Measurements from ENCODE around the gene GPR78.

Gene GPR78

GRCh38 chr4:8600266-8600665 is 20.1 kb downstream of the GPR78 start:
- no peak for DNase-seq (ENCODE audit: low read depth in 2 of 2)

GRCh38 chr4:8600686-8601085 is 20.5 kb downstream of the GPR78 start:
- no peak for DNase-seq (ENCODE audit: low read depth in 2 of 2)

GRCh38 chr4:8601086-8601485 is 20.9 kb downstream of the GPR78 start:
- DNase-seq (ENCODE audit: low read depth in 2 of 2), result no peak

GRCh38 chr4:8601556-8601955 is 21.4 kb downstream of the GPR78 start:
- no peak for DNase-seq (ENCODE audit: low read depth in 2 of 2)

GRCh38 chr4:8602686-8603430 is 22.7 kb downstream of the GPR78 start:
- DNase-seq (ENCODE audit: low read depth in 2 of 2), result no peak

- DNase-seq (ENCODE audit: low read depth in 2 of 2), result no peak
These were observed 23.7 kb downstream of the GPR78 start for GRCh38 chr4:8603931-8604330.

GRCh38 chr4:8605289-8605688 is 25.1 kb downstream of the GPR78 start:
- DNase-seq (ENCODE audit: low read depth in 2 of 2), result no peak

GRCh38 chr4:8606476-8606875 is 26.3 kb downstream of the GPR78 start:
- DNase-seq (ENCODE audit: low read depth in 2 of 2), result no peak

GRCh38 chr4:8606966-8607365 is 26.8 kb downstream of the GPR78 start:
- DNase-seq (ENCODE audit: low read depth in 2 of 2), result no peak

GRCh38 chr4:8607603-8608481 is 27.6 kb downstream of the GPR78 start:
- no peak for DNase-seq (ENCODE audit: low read depth in 2 of 2)

- DNase-seq (ENCODE audit: low read depth in 2 of 2), result no peak
These were observed 28.7 kb downstream of the GPR78 start for GRCh38 chr4:8608714-8609391.

GRCh38 chr4:8609406-8609805 is 29.2 kb downstream of the GPR78 start:
- no peak for DNase-seq (ENCODE audit: low read depth in 2 of 2)

GRCh38 chr4:8609824-8610350 is 29.7 kb downstream of the GPR78 start:
- no peak for DNase-seq (ENCODE audit: low read depth in 2 of 2)

- no peak for DNase-seq (ENCODE audit: low read depth in 2 of 2)
These were observed 30.8 kb downstream of the GPR78 start for GRCh38 chr4:8610858-8611616.

- DNase-seq (ENCODE audit: low read depth in 2 of 2), result no peak
These were observed 32.5 kb downstream of the GPR78 start for GRCh38 chr4:8612646-8613045.

GRCh38 chr4:8613421-8614364 is 33.5 kb downstream of the GPR78 start:
- no peak for DNase-seq (ENCODE audit: low read depth in 2 of 2)

- DNase-seq (ENCODE audit: low read depth in 2 of 2), result no peak
These were observed 34.4 kb downstream of the GPR78 start for GRCh38 chr4:8614365-8615193.

GRCh38 chr4:8615366-8615765 is 35.2 kb downstream of the GPR78 start:
- no peak for DNase-seq (ENCODE audit: low read depth in 2 of 2)
